ENCODE results near the gene KIF18B.

GRCh38 chr17:44898768-44899073, 48.9 kb downstream of the KIF18B start:
- TF ChIP-seq, protein P1, sequence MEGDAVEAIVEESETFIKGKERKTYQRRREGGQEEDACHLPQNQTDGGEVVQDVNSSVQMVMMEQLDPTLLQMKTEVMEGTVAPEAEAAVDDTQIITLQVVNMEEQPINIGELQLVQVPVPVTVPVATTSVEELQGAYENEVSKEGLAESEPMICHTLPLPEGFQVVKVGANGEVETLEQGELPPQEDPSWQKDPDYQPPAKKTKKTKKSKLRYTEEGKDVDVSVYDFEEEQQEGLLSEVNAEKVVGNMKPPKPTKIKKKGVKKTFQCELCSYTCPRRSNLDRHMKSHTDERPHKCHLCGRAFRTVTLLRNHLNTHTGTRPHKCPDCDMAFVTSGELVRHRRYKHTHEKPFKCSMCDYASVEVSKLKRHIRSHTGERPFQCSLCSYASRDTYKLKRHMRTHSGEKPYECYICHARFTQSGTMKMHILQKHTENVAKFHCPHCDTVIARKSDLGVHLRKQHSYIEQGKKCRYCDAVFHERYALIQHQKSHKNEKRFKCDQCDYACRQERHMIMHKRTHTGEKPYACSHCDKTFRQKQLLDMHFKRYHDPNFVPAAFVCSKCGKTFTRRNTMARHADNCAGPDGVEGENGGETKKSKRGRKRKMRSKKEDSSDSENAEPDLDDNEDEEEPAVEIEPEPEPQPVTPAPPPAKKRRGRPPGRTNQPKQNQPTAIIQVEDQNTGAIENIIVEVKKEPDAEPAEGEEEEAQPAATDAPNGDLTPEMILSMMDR (IDR thresholded peaks at IDR 0.05; ENCODE audit: insufficient read depth, low read length): no peak
- TF ChIP-seq GABPA (IDR thresholded peaks at IDR 0.05; ENCODE audit: low read depth) (no peak; the same call in 1 of the 2 replicates), POLR2AphosphoS5 (IDR thresholded peaks at IDR 0.05; ENCODE audit: low read depth) (no peak), SPI1 (IDR thresholded peaks at IDR 0.05; ENCODE audit: borderline replicate concordance, low read depth) (peak; percentile 94)
- TF ChIP-seq, protein P2, sequence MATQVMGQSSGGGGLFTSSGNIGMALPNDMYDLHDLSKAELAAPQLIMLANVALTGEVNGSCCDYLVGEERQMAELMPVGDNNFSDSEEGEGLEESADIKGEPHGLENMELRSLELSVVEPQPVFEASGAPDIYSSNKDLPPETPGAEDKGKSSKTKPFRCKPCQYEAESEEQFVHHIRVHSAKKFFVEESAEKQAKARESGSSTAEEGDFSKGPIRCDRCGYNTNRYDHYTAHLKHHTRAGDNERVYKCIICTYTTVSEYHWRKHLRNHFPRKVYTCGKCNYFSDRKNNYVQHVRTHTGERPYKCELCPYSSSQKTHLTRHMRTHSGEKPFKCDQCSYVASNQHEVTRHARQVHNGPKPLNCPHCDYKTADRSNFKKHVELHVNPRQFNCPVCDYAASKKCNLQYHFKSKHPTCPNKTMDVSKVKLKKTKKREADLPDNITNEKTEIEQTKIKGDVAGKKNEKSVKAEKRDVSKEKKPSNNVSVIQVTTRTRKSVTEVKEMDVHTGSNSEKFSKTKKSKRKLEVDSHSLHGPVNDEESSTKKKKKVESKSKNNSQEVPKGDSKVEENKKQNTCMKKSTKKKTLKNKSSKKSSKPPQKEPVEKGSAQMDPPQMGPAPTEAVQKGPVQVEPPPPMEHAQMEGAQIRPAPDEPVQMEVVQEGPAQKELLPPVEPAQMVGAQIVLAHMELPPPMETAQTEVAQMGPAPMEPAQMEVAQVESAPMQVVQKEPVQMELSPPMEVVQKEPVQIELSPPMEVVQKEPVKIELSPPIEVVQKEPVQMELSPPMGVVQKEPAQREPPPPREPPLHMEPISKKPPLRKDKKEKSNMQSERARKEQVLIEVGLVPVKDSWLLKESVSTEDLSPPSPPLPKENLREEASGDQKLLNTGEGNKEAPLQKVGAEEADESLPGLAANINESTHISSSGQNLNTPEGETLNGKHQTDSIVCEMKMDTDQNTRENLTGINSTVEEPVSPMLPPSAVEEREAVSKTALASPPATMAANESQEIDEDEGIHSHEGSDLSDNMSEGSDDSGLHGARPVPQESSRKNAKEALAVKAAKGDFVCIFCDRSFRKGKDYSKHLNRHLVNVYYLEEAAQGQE (IDR thresholded peaks at IDR 0.05; ENCODE audit: insufficient replicate concordance, low read depth): no peak

All from HL-60 (cell line).